GM23338 (cell line): ENCODE data around the gene HDAC1. TPM values are rescaled to one million over a fixed set of nuclear protein-coding genes. Genes with fewer than 3 reads are reported as not detected.

Experiments
- ATAC-seq: fragments of 200-7000 bp; cut with Tn5 transposase; 3 replicates; pipeline ENCODE4 v1.9.1; 2020
- DNase-seq: peaks from one replicate; pipeline ENCODE4 v3.0.0-alpha.2; 2015; ENCODE audit warnings: low spot score
- H2AFZ ChIP-seq: fragments of 200-600 bp; sonication (generic); 2 replicates; pipeline ENCODE4 v1.8.0; 2016; ENCODE audit warnings: antibody characterized with exemption, mild to moderate bottlenecking, moderate library complexity
- H3F3A ChIP-seq: fragments of 200-600 bp; sonication (generic); replicated peaks from 2 replicates; pipeline ENCODE4 v1.8.0; 2017; ENCODE audit warnings: antibody characterized with exemption, mixed run types, low read depth
- H3K27ac ChIP-seq: fragments of 200-600 bp; sonication (generic); 2 replicates; pipeline ENCODE4 v1.6.1; 2016; ENCODE audit warnings: low read depth
- H3K27me3 ChIP-seq: fragments of 200-600 bp; sonication (generic); 2 replicates; pipeline ENCODE4 v1.8.0; 2016; ENCODE audit warnings: mild to moderate bottlenecking, mixed run types, moderate library complexity; ENCODE audit not compliant: insufficient read depth
- H3K36me3 ChIP-seq: fragments of 200-600 bp; sonication (generic); 2 replicates; pipeline ENCODE4 v1.8.0; 2016; ENCODE audit warnings: mild to moderate bottlenecking; ENCODE audit not compliant: insufficient read depth
- H3K4me1 ChIP-seq: fragments of 200-600 bp; sonication (generic); 2 replicates; pipeline ENCODE4 v1.8.0; 2016; ENCODE audit warnings: mild to moderate bottlenecking, moderate library complexity; ENCODE audit not compliant: insufficient read depth
- H3K4me2 ChIP-seq: fragments of 200-600 bp; sonication (generic); 2 replicates; pipeline ENCODE4 v1.7.1; 2017; ENCODE audit warnings: mixed run types
- H3K4me3 ChIP-seq: fragments of 200-600 bp; sonication (generic); 2 replicates; pipeline ENCODE4 v1.6.1; 2016; ENCODE audit warnings: mixed run types
- H3K79me2 ChIP-seq: fragments of 200-600 bp; sonication (generic); replicated peaks from 2 replicates; pipeline ENCODE4 v1.8.0; 2017; ENCODE audit warnings: mild to moderate bottlenecking; ENCODE audit not compliant: insufficient read depth
- H3K9me2 ChIP-seq: fragments of 200-600 bp; sonication (generic); 2 replicates; pipeline ENCODE4 v1.8.0; 2017; ENCODE audit not compliant: insufficient read depth
- H4K20me1 ChIP-seq: fragments of 200-600 bp; sonication (generic); replicated peaks from 2 replicates; pipeline ENCODE4 v1.8.0; 2017; ENCODE audit warnings: mild to moderate bottlenecking; ENCODE audit not compliant: insufficient read depth
- H3K27ac Mint-ChIP-seq: 2 replicates; pipeline ENCODE4 v1.8.0; 2020; ENCODE audit warnings: inconsistent platforms, mild to moderate bottlenecking, moderate library complexity, mixed read lengths
- H3K27me3 Mint-ChIP-seq: 3 replicates; pipeline ENCODE4 v1.8.0; 2022; ENCODE audit warnings: low read depth, mild to moderate bottlenecking, moderate library complexity, mixed read lengths, inconsistent platforms; ENCODE audit not compliant: insufficient read depth, poor library complexity
- H3K36me3 Mint-ChIP-seq: 3 replicates; pipeline ENCODE4 v1.8.0; 2021; ENCODE audit warnings: low read depth, mild to moderate bottlenecking, inconsistent platforms, moderate library complexity, mixed read lengths
- H3K4me1 Mint-ChIP-seq: 3 replicates; pipeline ENCODE4 v1.8.0; 2020; ENCODE audit warnings: mild to moderate bottlenecking, inconsistent platforms, mixed read lengths
- H3K4me3 Mint-ChIP-seq: 3 replicates; pipeline ENCODE4 v1.8.0; 2021; ENCODE audit warnings: moderate library complexity, mild to moderate bottlenecking, inconsistent platforms, mixed read lengths
- H3K9me3 Mint-ChIP-seq: 3 replicates; pipeline ENCODE4 v1.8.0; 2020; ENCODE audit warnings: moderate library complexity, mild to moderate bottlenecking, inconsistent platforms, mixed read lengths
- CREB1 ChIP-seq: fragments of 250-450 bp; sonication (Bioruptor Pico); IDR thresholded peaks from 2 replicates; pipeline ENCODE4 v1.5.0; 2020; ENCODE audit warnings: low read depth, mild to moderate bottlenecking, moderate library complexity
- ETS1 ChIP-seq: IDR thresholded peaks from 2 replicates; pipeline ENCODE4 v1.6.1; 2016; ENCODE audit warnings: antibody characterized with exemption
- EZH2 ChIP-seq: fragments of 200-600 bp; sonication (generic); IDR thresholded peaks from one replicate; pipeline ENCODE4 v1.8.0; 2017; ENCODE audit warnings: antibody characterized with exemption, mild to moderate bottlenecking, low read depth; ENCODE audit not compliant: unreplicated experiment
- EZH2phosphoT487 ChIP-seq: fragments of 200-600 bp; sonication (generic); IDR thresholded peaks from one replicate; pipeline ENCODE4 v1.8.1; 2018; ENCODE audit warnings: antibody characterized with exemption; ENCODE audit not compliant: unreplicated experiment
- NANOG ChIP-seq: IDR thresholded peaks from 2 replicates; pipeline ENCODE4 v1.6.1; 2016; ENCODE audit warnings: antibody characterized with exemption, borderline replicate concordance
- POLR2AphosphoS5 ChIP-seq: IDR thresholded peaks from 2 replicates; pipeline ENCODE4 v1.6.1; 2016; ENCODE audit warnings: antibody characterized with exemption, low read depth
- STAT1 ChIP-seq: IDR thresholded peaks from one replicate; pipeline ENCODE4 v1.6.1; 2016; ENCODE audit warnings: antibody characterized with exemption; ENCODE audit not compliant: unreplicated experiment
- ZNF114 ChIP-seq: fragments of 250-450 bp; sonication (Bioruptor Pico); IDR thresholded peaks from 2 replicates; pipeline ENCODE4 v1.5.0; 2020; ENCODE audit warnings: mild to moderate bottlenecking, moderate library complexity
- ZNF331 ChIP-seq: fragments of 250-450 bp; sonication (Bioruptor Pico); IDR thresholded peaks from 2 replicates; pipeline ENCODE4 v1.5.0; 2020; ENCODE audit warnings: low read depth, mild to moderate bottlenecking, moderate library complexity
- ZNF462 ChIP-seq: fragments of 250-450 bp; sonication (Bioruptor Pico); IDR thresholded peaks from 2 replicates; pipeline ENCODE4 v1.5.0; 2020; ENCODE audit warnings: mild to moderate bottlenecking, moderate library complexity
- polyA plus RNA-seq: library from polyadenylated mRNA; unstranded; fragments of >200 nt; fragmentation: Nextera tagmentation; extraction: Ambion mirVana; gene quantifications from 2 replicates; pipeline ENCODE4 v1.2.1, GENCODE V29; 2016
- total RNA-seq: library from RNA; depleted of rRNA; stranded (reverse); fragments of >200 nt; shearing (Covaris generic); gene quantifications from 2 replicates; pipeline ENCODE4 v1.2.3, GENCODE V29; 2014
- TF ChIP-seq, protein P1 (sequence below), 2 experiments: fragments of 200-600 bp in 1 of 2; sonication (generic) in 1 of 2; conservative IDR thresholded peaks; 2 replicates each; pipeline versions ENCODE4 v1.5.1 to v1.6.1; 2016 to 2017; ENCODE audit warnings: antibody characterized with exemption in 2 of 2, low read depth in 2 of 2, mild to moderate bottlenecking in 2 of 2, moderate library complexity in 1 of 2
- TF ChIP-seq, protein P2 (sequence below): IDR thresholded peaks from one replicate; pipeline ENCODE4 v1.6.1; 2018; ENCODE audit warnings: antibody characterized with exemption; ENCODE audit not compliant: unreplicated experiment

HDAC1 gene
- total and polyA plus RNA-seq, 2 experiments from 2014 or later: 82.6 to 104 TPM

DNA sequence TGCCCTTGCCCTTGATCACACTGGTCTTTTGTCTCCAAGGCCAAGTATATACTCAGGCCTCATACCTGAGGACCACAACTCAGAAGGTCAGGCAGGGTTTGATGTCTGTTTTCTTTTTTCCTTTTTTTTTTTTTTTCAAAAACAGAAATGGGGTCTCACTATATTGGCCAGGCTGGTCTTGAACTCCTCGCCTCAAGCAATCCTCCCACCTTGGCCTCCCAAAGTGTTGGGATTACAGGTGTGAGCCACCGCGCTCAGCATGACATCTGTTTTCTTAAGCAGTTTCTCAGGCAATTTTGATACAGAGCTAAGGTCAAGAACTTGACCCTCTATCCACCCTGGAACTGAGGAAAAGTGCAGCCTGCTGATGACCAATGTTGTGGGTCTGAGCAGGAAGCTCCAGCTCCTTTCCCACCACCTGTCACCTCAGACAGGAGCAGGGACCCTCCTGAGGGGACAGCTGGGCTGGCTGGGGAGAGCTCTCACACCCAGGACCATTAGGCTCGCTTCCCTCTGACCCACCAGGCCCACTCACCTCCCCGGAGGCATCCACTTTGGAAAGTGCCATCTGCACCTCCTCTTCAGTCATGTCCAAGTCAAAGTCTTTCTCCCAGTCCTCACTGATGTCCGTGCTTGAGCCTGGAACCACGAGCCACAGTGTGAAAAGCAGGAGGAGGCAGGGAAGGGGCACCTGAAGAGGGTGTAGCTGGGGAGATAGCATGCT is 76.2 kb downstream of the HDAC1 start:
- H3F3A ChIP-seq: 0 out of 2 replicates have a peak, but pooled peaks cover 2% of the 10 kb centered on the region
- H3K79me2 ChIP-seq: no peaks in the 10 kb centered on the region
- no peak overlapping the region for H3K4me3 ChIP-seq
- H4K20me1 ChIP-seq: no peaks in the 10 kb centered on the region; the same call in none of the 2 replicates
- H3K9me2 ChIP-seq: no peaks in the 10 kb centered on the region
- H3K36me3 ChIP-seq: peaks cover 16% of the 10 kb centered on the region; the same call in 1 of the 2 replicates
- Mint-ChIP-seq H3K9me3 (no peaks in the 10 kb centered on the region; the same call in 2 of the 3 replicates), H3K27ac (no peak overlapping the region), H3K4me1 (no peaks in the 10 kb centered on the region), H3K4me3 (no peak overlapping the region), H3K27me3 (peaks cover 8% of the 10 kb centered on the region), H3K36me3 (peaks cover 59% of the 10 kb centered on the region)
- no peak overlapping the region for H3K4me2 ChIP-seq
- no peak for DNase-seq
- no peak for ATAC-seq
- no peaks in the 10 kb centered on the region for H3K27me3 ChIP-seq
- H2AFZ ChIP-seq: no peak overlapping the region
- TF ChIP-seq, protein P1, sequence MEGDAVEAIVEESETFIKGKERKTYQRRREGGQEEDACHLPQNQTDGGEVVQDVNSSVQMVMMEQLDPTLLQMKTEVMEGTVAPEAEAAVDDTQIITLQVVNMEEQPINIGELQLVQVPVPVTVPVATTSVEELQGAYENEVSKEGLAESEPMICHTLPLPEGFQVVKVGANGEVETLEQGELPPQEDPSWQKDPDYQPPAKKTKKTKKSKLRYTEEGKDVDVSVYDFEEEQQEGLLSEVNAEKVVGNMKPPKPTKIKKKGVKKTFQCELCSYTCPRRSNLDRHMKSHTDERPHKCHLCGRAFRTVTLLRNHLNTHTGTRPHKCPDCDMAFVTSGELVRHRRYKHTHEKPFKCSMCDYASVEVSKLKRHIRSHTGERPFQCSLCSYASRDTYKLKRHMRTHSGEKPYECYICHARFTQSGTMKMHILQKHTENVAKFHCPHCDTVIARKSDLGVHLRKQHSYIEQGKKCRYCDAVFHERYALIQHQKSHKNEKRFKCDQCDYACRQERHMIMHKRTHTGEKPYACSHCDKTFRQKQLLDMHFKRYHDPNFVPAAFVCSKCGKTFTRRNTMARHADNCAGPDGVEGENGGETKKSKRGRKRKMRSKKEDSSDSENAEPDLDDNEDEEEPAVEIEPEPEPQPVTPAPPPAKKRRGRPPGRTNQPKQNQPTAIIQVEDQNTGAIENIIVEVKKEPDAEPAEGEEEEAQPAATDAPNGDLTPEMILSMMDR (conservative IDR thresholded peaks at IDR 0.05; ENCODE audit: low read depth in 2 of 2): no peak
- TF ChIP-seq STAT1 (no peak), NANOG (no peak), ETS1 (no peak), ZNF462 (CRISPR knock-in tag) (no peak), EZH2 (no peak), POLR2AphosphoS5 (no peak), ZNF114 (CRISPR knock-in tag) (no peak), EZH2phosphoT487 (no peak), ZNF331 (CRISPR knock-in tag) (no peak), CREB1 (CRISPR knock-in tag) (no peak)
- TF ChIP-seq, protein P2, sequence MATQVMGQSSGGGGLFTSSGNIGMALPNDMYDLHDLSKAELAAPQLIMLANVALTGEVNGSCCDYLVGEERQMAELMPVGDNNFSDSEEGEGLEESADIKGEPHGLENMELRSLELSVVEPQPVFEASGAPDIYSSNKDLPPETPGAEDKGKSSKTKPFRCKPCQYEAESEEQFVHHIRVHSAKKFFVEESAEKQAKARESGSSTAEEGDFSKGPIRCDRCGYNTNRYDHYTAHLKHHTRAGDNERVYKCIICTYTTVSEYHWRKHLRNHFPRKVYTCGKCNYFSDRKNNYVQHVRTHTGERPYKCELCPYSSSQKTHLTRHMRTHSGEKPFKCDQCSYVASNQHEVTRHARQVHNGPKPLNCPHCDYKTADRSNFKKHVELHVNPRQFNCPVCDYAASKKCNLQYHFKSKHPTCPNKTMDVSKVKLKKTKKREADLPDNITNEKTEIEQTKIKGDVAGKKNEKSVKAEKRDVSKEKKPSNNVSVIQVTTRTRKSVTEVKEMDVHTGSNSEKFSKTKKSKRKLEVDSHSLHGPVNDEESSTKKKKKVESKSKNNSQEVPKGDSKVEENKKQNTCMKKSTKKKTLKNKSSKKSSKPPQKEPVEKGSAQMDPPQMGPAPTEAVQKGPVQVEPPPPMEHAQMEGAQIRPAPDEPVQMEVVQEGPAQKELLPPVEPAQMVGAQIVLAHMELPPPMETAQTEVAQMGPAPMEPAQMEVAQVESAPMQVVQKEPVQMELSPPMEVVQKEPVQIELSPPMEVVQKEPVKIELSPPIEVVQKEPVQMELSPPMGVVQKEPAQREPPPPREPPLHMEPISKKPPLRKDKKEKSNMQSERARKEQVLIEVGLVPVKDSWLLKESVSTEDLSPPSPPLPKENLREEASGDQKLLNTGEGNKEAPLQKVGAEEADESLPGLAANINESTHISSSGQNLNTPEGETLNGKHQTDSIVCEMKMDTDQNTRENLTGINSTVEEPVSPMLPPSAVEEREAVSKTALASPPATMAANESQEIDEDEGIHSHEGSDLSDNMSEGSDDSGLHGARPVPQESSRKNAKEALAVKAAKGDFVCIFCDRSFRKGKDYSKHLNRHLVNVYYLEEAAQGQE: no peak
- no peak overlapping the region for H3K27ac ChIP-seq
- no peaks in the 10 kb centered on the region for H3K4me1 ChIP-seq
